GM21737 (cell line): Measurements from ENCODE around the gene OR1J2.

ENCODE experiments used
- ATAC-seq: cut with Tn5 transposase; IDR thresholded peaks from one replicate; pipeline ENCODE4 v1.9.1; 2021; ENCODE audit warnings: mild to moderate bottlenecking, moderate library complexity; ENCODE audit not compliant: unreplicated experiment

Gene OR1J2

GRCh38 chr9:122546196-122546595, 35.6 kb downstream of the OR1J2 start:
- ATAC-seq: no peak

GRCh38 chr9:122551371-122551770, 40.8 kb downstream of the OR1J2 start:
- ATAC-seq: no peak

- no peak for ATAC-seq
These were observed 42.2 kb downstream of the OR1J2 start, which contains the start of gene OR1N2 for GRCh38 chr9:122552812-122553211. TSS of gene OR1N2 (plus strand) at chr9:122553112. CDS start at chr9:122553212, 100 bp downstream.
